ENCODE measurements around the gene CFAP74.

Gene CFAP74

GRCh38 chr1:2003541-2004131 lies at the start of gene CFAP74:
TSS of gene CFAP74 (minus strand) at chr1:2003786. CDS start at chr1:1990956, 12,830 bp downstream.
- no peak for DNase-seq

- DNase-seq, result no peak
Observed at GRCh38 chr1:2053217-2053616, 49.6 kb upstream of the CFAP74 start.

- DNase-seq, result no peak
Observed at GRCh38 chr1:2052756-2053155, 49.2 kb upstream of the CFAP74 start.

GRCh38 chr1:2052054-2052679 lies 48.6 kb upstream of the CFAP74 start:
- DNase-seq, result no peak

- DNase-seq, result no peak
Observed at GRCh38 chr1:2050793-2051682, 47.5 kb upstream of the CFAP74 start.

- peak; percentile 55 for DNase-seq
Observed at GRCh38 chr1:2050461-2050792, 46.8 kb upstream of the CFAP74 start.

GRCh38 chr1:2049718-2050431 lies 46.3 kb upstream of the CFAP74 start, which contains the start of gene PRKCZ:
TSS of gene PRKCZ (plus strand) at chr1:2050411. CDS start at chr1:2050631, 220 bp downstream.
- DNase-seq, result peak; percentile 93

GRCh38 chr1:2049225-2049717 lies 45.7 kb upstream of the CFAP74 start:
- no peak for DNase-seq

- DNase-seq, result no peak
Observed at GRCh38 chr1:2047749-2048729, 44.5 kb upstream of the CFAP74 start.

GRCh38 chr1:2046953-2047748 lies 43.6 kb upstream of the CFAP74 start:
- DNase-seq, result no peak

- peak; percentile 30 for DNase-seq
Observed at GRCh38 chr1:2046174-2046917, 42.8 kb upstream of the CFAP74 start.

- no peak for DNase-seq
Observed at GRCh38 chr1:2045468-2046173, 42.0 kb upstream of the CFAP74 start.

- peak; percentile 71 for DNase-seq
Observed at GRCh38 chr1:2044510-2045319, 41.1 kb upstream of the CFAP74 start.

- DNase-seq, result no peak
Observed at GRCh38 chr1:2043886-2044285, 40.3 kb upstream of the CFAP74 start.

GRCh38 chr1:2042830-2043773 lies 39.5 kb upstream of the CFAP74 start:
- DNase-seq, result no peak

GRCh38 chr1:2041887-2042286 lies 38.3 kb upstream of the CFAP74 start:
- no peak for DNase-seq

- no peak for DNase-seq
Observed at GRCh38 chr1:2041305-2041704, 37.7 kb upstream of the CFAP74 start.
